ENCODE measurements around the gene PRDX5.
A peak's percentile ranks its signal among the peaks of the same experiment; 100 is the strongest.

PRDX5 gene

DNA sequence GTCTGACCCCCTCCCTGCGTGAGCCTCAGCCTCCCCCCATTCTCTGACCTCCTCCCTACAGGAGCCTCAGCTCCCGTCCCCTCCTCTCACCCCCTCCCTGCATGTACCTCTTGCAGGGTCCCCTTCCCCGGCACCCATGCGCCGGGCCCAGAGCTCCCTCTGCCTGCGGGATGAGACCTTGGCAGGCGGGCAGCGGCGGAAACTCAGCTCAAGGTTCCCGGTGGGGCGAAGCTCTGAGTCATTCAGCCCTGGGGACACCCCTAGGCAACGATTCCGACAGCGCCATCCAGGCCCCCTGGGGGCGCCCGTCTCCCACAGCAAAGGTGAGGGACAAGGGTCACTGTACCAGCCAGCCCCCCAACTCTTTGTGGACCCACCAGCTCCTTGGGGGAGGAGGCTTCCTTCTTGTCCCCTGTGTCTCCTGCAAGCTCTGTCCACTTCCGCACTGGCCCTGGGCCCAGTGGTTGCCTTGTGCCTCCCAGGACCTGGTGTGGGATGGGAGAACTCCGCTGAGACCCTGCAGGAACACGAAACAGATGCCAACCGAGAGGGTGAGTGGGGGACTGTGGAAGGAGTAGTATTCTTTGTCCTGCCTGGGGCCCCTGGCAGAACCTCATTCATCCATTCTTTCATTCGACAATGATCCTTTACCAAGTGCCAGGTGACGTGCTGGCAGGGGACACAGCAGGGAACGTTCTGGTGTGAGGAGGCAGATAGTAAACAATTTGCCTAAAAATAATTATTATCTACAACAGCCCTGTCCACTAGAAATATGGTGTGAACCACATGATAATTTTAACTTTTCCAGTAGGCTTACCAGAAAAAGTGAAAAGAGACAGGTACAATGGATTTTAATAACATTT, 37.4 kb downstream of the PRDX5 start:
- no peak for DNase-seq
- no peak overlapping the region for H3K4me2 ChIP-seq (ENCODE audit: low read depth, low read length)
- H3K27me3 ChIP-seq (replicated peaks; ENCODE audit: insufficient read depth, low read length) = no peaks in the 10 kb centered on the region
- H3K4me1 ChIP-seq (ENCODE audit: low read length) = peaks cover 7% of the 10 kb centered on the region
- H3K36me3 ChIP-seq (replicated peaks; ENCODE audit: insufficient read depth, low read length) = no peaks in the 10 kb centered on the region
- no peak overlapping the region for H2AFZ ChIP-seq (ENCODE audit: low read length)
- no peak overlapping the region for H3K4me3 ChIP-seq (ENCODE audit: low read length)
- no peak overlapping the region for H3K27ac ChIP-seq (ENCODE audit: low read length)
- H4K20me1 ChIP-seq (ENCODE audit: insufficient read depth, low read length) = no peaks in the 10 kb centered on the region
- peaks cover 13% of the 10 kb centered on the region for H3K79me2 ChIP-seq (ENCODE audit: low read length)
- no peaks in the 10 kb centered on the region for H3K9me2 ChIP-seq (replicated peaks; ENCODE audit: insufficient read depth, low read length)
- H3K9ac ChIP-seq (ENCODE audit: low read length) = no peak overlapping the region
- no peaks in the 10 kb centered on the region for H3K9me3 ChIP-seq (replicated peaks; ENCODE audit: insufficient read depth, low read length)
- 0 out of 2 replicates have a peak, but pooled peaks have one; percentile 3 for TF ChIP-seq CTCF (IDR thresholded peaks at IDR 0.05; ENCODE audit: low read length)
- TF ChIP-seq EZH2 (optimal IDR thresholded peaks at IDR 0.05; ENCODE audit: low read depth, low read length) = no peak
- H3F3A ChIP-seq (ENCODE audit: insufficient read depth, low read length) = no peaks in the 10 kb centered on the region

GRCh38 chr11:64356498-64357411, 38.8 kb downstream of the PRDX5 start:
- TF ChIP-seq EZH2phosphoT487 (IDR thresholded peaks at IDR 0.05; ENCODE audit: low read length) (no peak), EZH2 (optimal IDR thresholded peaks at IDR 0.05; ENCODE audit: low read depth, low read length) (no peak), CTCF (IDR thresholded peaks at IDR 0.05; ENCODE audit: low read length) (peak; percentile 33)
- DNase-seq = no peak
- no peaks in the 10 kb centered on the region for H4K20me1 ChIP-seq (ENCODE audit: insufficient read depth, low read length)
- H3K4me3 ChIP-seq (ENCODE audit: low read length) = no peak overlapping the region
- H3K27ac ChIP-seq (ENCODE audit: low read length) = no peak overlapping the region
- H3K36me3 ChIP-seq (replicated peaks; ENCODE audit: insufficient read depth, low read length) = no peaks in the 10 kb centered on the region
- no peaks in the 10 kb centered on the region for H3K9me3 ChIP-seq (replicated peaks; ENCODE audit: insufficient read depth, low read length)
- no peak overlapping the region for H3K4me2 ChIP-seq (ENCODE audit: low read depth, low read length)
- no peaks in the 10 kb centered on the region for H3K9me2 ChIP-seq (replicated peaks; ENCODE audit: insufficient read depth, low read length)
- no peaks in the 10 kb centered on the region for H3F3A ChIP-seq (ENCODE audit: insufficient read depth, low read length)
- no peak overlapping the region for H2AFZ ChIP-seq (ENCODE audit: low read length)
- no peak overlapping the region for H3K9ac ChIP-seq (ENCODE audit: low read length)
- H3K27me3 ChIP-seq (replicated peaks; ENCODE audit: insufficient read depth, low read length) = no peaks in the 10 kb centered on the region
- H3K79me2 ChIP-seq (ENCODE audit: low read length) = peaks cover 13% of the 10 kb centered on the region
- H3K4me1 ChIP-seq (ENCODE audit: low read length) = peaks cover 11% of the 10 kb centered on the region

GRCh38 chr11:64357446-64357845, 39.5 kb downstream of the PRDX5 start:
- TF ChIP-seq CTCF (IDR thresholded peaks at IDR 0.05; ENCODE audit: low read length) = no peak
- TF ChIP-seq EZH2phosphoT487 (IDR thresholded peaks at IDR 0.05; ENCODE audit: low read length) = no peak
- H3K4me3 ChIP-seq (ENCODE audit: low read length) = no peak overlapping the region
- no peak overlapping the region for H2AFZ ChIP-seq (ENCODE audit: low read length)
- no peaks in the 10 kb centered on the region for H3K9me2 ChIP-seq (replicated peaks; ENCODE audit: insufficient read depth, low read length)
- H3K36me3 ChIP-seq (replicated peaks; ENCODE audit: insufficient read depth, low read length) = no peaks in the 10 kb centered on the region; the same call in 1 of the 2 replicates
- H3K9me3 ChIP-seq (replicated peaks; ENCODE audit: insufficient read depth, low read length) = no peaks in the 10 kb centered on the region
- H3F3A ChIP-seq (ENCODE audit: insufficient read depth, low read length) = no peaks in the 10 kb centered on the region
- H3K27me3 ChIP-seq (replicated peaks; ENCODE audit: insufficient read depth, low read length) = no peaks in the 10 kb centered on the region
- H3K4me2 ChIP-seq (ENCODE audit: low read depth, low read length) = no peak overlapping the region
- H4K20me1 ChIP-seq (ENCODE audit: insufficient read depth, low read length) = no peaks in the 10 kb centered on the region
- no peak overlapping the region for H3K9ac ChIP-seq (ENCODE audit: low read length)
- H3K79me2 ChIP-seq (ENCODE audit: low read length) = peaks cover 13% of the 10 kb centered on the region
- no peak overlapping the region for H3K27ac ChIP-seq (ENCODE audit: low read length)
- H3K4me1 ChIP-seq (ENCODE audit: low read length) = peaks cover 13% of the 10 kb centered on the region
- DNase-seq = no peak

All from MM.1S (cell line).